ENCODE results near the gene USP20.

GRCh38 chr9:129810788-129811187 lies 24.5 kb upstream of the USP20 start:
- TF ChIP-seq RARB (CRISPR knock-in tag; IDR thresholded peaks at IDR 0.05) (no peak), PATZ1 (CRISPR knock-in tag; IDR thresholded peaks at IDR 0.05; ENCODE audit: borderline replicate concordance) (no peak), PPARA (CRISPR knock-in tag; IDR thresholded peaks at IDR 0.05; ENCODE audit: borderline replicate concordance) (no peak), ZNF565 (CRISPR knock-in tag; conservative IDR thresholded peaks at IDR 0.05; ENCODE audit: low read depth) (no peak)
